HG03565 (cell line): ENCODE measurements around the gene CRLF3.
"Not testable (repeated sequence)": the region's sequence is repeated elsewhere in the genome, so short reads cannot be mapped to it uniquely, and the experiment has no call there.

Experiments
- ATAC-seq: cut with Tn5 transposase; IDR thresholded peaks from one replicate; pipeline ENCODE4 v1.9.1; 2021; ENCODE audit warnings: mild to moderate bottlenecking, moderate library complexity; ENCODE audit not compliant: unreplicated experiment

The CRLF3 gene

DNA sequence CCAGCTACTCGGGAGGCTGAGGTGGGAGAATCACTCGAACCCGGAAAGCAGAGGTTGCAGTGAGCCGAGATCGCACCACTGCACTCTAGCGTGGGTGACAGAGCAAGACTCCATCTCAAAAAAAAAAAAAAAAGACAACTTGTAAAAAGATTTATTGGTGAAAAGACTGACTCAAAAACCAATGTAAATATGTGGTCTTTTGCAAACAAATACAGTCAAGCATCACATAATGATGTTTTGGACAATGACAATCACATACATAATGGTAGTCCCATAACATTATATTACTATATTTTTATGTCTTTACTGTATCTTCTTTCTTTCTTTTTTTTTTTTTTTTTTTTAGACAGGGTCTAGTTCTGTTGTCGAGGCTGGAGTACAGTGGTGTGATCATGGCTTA is 8.3 kb downstream of the CRLF3 start:
- no peak for ATAC-seq

DNA sequence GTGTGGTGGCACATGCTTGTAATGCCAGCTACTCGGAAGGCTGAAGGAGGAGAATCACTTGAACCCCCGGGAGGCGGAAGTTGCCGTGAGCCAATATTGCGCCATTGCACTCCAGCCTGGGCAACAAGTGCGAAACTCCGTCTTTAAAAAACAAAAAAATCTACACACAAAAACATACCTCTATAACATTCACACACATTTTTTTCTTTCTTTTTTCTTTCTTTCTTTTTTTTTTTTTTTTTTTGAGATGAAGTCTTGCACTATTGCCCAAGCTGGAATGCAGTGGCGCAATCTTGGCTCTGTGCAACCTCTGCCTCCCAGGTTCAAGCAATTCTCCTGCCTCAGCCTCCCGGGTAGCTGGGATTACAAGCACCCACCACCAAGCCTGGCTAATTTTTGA is 9.6 kb downstream of the CRLF3 start:
- ATAC-seq, result not testable (repeated sequence)

DNA sequence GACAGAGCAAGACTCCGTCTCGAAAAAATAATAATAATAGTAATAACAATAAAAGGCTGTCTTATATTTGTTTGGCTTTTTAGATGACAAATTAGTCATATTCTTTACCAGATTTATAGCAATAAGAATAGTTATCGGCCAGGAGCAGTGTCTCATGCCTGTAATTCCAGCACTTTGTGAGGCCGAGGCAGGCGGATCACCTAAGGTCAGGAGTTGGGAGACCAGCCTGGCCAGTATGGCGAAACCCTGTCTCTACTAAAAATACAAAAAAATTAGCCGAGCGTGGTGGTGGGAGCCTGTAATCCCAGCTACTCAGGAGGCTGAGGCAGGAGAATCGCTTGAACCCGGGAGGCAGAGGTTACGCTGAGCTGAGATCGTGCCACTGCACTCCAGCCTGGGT is 10.3 kb downstream of the CRLF3 start:
- ATAC-seq, result not testable (repeated sequence)

- ATAC-seq, result no peak
Measured at GRCh38 chr17:30812218-30813177, 12.0 kb downstream of the CRLF3 start.

GRCh38 chr17:30809867-30810266 is 14.6 kb downstream of the CRLF3 start:
- ATAC-seq, result no peak

DNA sequence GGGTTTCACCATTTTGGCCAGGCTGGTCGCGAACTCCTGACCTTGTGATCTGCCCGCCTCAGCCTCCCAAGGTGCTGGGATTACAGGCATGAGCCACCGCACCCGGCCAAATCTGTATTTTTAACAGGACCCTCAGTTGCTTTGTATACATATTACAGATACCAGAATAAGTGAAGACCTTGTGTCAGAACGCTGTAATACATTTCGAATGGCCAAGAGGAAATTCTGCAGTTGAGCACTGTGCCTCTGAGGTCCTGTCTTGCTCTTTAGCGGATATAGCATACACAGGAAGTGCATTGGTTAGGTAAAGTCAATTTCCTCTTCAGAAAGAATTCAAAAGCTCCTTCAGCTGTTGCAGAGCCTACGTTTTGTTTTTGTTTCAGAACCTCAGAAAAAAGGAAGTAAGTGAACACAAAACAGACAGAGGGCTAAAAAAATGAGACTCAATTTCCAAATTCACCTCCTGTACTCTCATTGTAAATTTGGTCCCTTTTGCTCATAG is 15.7 kb downstream of the CRLF3 start:
- peak; percentile 80 for ATAC-seq

- ATAC-seq, result no peak
Measured at GRCh38 chr17:30807896-30808295, 16.6 kb downstream of the CRLF3 start.

- no peak for ATAC-seq
Measured at GRCh38 chr17:30805944-30806456, 18.5 kb downstream of the CRLF3 start.

DNA sequence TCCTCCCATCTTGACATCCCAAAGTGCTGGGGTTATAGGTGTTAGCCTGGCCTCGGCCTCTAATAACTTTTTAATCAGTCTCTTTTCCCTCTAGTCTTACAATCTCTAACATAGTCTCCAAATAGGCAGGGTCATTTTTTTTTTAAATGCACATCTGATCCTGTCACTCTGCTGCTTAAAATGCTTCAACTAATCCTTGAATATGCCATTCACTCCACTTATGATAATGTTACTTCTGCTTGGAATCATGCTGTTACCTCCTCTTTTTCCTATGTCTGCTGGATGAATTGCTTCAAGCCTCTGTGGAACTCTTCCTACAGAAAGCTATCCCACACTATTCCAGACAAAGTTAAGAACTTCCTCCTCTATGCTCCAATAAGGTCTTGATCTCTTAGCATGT is 22.8 kb downstream of the CRLF3 start:
- no peak for ATAC-seq

GRCh38 chr17:30796016-30796415 is 28.5 kb downstream of the CRLF3 start:
- ATAC-seq, result peak; percentile 63

GRCh38 chr17:30794372-30794771 is 30.1 kb downstream of the CRLF3 start:
- no peak for ATAC-seq

GRCh38 chr17:30793282-30793977 is 31.1 kb downstream of the CRLF3 start:
- ATAC-seq, result no peak

DNA sequence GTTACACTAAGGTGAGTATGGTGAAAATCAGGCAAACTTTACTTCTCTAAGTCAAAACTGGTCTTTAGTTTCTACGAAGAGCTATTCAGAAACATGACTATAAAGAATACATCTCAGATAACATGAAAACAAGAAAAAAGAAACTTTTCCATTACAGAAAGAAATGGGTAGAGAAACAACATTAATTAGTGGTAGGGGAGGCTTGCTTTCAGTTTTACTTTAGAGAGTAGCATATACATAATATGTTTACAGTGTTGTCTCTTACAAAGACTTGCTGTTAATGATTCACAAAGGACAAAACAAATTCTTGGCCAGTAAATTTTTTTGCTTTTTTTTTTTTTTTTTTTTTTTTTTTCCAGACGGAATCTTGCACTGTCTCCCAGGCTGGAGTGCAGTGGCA is 34.2 kb downstream of the CRLF3 start:
- ATAC-seq, result no peak

- no peak for ATAC-seq
Measured at GRCh38 chr17:30788918-30789317, 35.6 kb downstream of the CRLF3 start.

DNA sequence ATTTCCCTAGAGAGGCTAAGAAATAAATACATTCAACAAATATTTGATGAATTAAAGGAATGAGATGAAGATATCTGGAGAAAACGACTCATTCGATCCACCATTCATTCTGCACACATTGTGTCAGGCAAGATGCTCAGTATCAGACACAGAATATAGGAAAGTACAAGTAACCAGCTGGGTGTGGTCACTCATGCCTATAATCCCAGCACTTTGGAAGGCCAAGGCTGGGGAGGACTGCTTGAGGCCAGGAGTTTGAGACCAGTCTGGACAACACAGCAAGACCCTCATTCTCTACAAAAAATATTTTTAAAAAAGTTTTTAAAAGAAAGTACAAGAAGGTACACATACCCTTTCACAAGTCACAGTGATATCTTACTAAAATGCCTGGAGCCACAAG is 42.3 kb downstream of the CRLF3 start:
- no peak for ATAC-seq

DNA sequence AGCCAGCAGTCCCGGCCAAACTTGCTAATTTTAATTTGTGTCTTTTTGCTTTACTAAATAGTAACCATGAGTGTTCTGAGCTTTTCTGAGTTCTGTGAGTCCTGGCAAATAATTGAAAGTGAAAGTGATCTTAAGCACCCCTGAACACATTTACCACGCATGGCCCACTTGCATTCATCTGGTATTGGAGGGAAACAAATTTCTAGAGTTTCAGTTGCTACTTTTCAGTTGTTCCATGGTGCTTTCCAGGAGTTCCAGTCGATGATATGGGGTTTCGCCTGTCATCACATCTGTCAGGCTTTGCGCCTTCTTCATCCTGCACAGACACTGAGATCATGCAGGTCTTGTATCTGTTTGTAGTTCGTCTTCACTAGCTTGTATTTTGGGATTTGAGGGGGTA is 44.1 kb downstream of the CRLF3 start:
- no peak for ATAC-seq

DNA sequence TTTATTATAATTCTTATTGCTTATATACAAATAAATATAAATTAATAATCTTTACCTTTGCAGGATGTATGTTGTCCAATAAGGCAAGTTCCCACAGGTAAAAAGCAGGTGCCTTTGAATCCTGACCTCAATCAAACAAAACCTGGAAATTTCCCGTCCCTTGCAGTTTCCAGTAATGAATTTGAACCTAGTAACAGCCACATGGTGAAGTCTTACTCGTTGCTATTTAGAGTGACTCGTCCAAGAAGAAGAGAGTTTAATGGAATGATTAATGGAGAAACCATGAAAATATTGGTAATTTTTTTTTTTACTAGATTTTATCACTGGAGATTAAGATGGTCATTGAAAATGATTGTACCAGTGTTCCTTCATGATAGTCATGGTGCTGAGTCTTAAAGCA is 55.7 kb downstream of the CRLF3 start:
- not testable (repeated sequence) for ATAC-seq

DNA sequence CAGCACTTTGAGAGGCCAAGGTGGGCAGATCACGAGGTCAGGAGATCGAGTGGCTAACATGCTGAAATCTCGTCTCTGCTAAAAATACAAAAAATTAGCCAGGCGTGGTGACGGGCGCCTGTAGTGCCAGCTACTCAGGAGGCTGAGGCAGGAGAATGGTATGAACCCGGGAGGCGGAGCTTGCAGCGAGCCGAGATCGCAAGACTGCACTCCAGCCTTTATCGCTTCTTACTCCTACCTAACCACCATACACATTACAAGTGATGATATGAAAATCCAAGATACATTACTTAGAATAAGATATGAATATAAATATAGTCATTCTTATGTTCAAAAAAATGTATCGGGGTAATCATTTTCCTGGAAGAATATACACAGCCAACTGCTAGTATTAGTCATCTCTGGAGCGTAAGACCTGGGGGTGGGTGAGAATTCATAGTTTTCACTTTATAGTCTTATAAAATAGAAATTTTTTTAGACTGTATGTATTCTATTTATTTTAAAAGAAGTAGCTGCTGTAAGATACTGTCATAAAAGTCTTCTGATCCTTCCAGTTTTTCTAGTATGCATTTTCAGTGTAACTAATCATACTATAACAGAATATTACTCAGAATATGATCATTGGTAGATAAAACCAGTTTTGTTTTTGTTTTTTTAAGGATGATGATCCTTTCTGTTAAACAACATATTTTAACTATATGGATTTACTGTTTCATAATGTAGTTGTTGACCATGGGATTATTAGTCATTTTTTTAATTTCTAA is 56.7 kb downstream of the CRLF3 start:
- ATAC-seq, result not testable (repeated sequence)

- no peak for ATAC-seq
Measured at GRCh38 chr17:30761060-30761459, 63.4 kb downstream of the CRLF3 start.

DNA sequence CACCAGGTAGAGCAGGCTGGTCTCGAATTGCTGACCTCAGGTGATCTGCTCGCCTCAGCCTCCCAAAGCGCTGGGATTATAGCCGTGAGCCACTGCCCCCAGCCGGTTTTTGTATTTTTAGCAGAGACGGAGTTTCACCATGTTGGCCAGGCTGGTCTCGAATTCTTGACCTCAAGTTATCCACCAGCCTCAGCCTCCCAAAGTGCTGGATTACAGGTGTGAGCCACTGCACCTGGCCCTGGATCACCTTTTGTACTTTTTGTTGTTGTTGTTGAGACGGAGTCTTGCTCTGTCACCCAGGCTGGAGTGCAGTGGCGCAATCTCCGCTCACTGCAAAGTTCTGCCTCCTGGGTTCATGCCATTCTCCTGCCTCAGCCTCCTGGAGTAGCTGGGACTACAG is 71.2 kb downstream of the CRLF3 start:
- ATAC-seq, result not testable (repeated sequence)

DNA sequence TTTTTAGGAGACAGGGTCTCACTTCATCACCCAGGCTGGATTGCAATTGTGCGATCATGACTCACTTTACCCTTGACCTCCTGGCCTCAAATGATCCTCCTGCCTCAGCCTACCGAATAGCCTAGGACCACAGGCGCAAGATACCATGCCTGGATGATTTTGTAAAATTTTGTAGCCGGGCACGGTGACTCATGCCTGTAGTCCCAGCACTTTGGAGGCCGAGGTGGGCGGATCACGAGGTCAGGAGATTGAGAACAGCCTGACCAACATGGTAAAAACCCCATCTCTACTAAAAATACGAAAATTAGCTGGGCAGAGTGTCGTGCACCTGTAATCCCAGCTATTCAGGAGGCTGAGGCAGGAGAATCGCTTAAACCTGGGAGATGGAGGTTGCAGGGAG is 73.5 kb downstream of the CRLF3 start:
- not testable (repeated sequence) for ATAC-seq
